Adrenal gland (tissue), 12 donors: Measurements from ENCODE around the gene RIPK3. TPM values are rescaled to one million over a fixed set of nuclear protein-coding genes. Genes with fewer than 3 reads are reported as not detected.
"Not testable (repeated sequence)": the region's sequence is repeated elsewhere in the genome, so short reads cannot be mapped to it uniquely, and the experiment has no call there.

Experiments used
- DNase-seq, 7 donors: peaks; one replicate each; pipeline ENCODE4 v3.0.0-alpha.2; 2019 to 2020
- H3K27ac ChIP-seq, 5 donors: fragments of 200-600 bp; sonication (generic) in 4 of 5; 1 replicate in 3 of 5; 2 replicates in 2 of 5; pipeline versions ENCODE4 v1.5.1 to v1.8.0; 2016 to 2020; ENCODE audit warnings: mild to moderate bottlenecking in 1 of 5
- H3K27me3 ChIP-seq: fragments of 200-600 bp; 2 replicates; pipeline ENCODE4 v1.8.0; 2021
- H3K36me3 ChIP-seq, 2 donors: fragments of 200-600 bp; replicated peaks in 1 of 2; 1 replicate in 1 of 2; 2 replicates in 1 of 2; pipeline versions ENCODE4 v1.5.1 to v1.8.0; 2018 to 2022
- H3K4me1 ChIP-seq, 2 donors: fragments of 200-600 bp; replicated peaks in 1 of 2; 1 replicate in 1 of 2; 2 replicates in 1 of 2; pipeline versions ENCODE4 v1.5.1 to v1.8.0; 2018 to 2021
- H3K4me3 ChIP-seq, 4 donors: fragments of 200-600 bp; sonication (generic) in 3 of 4; one replicate each; pipeline ENCODE4 v1.5.1; 2016 to 2018
- H3K9me3 ChIP-seq, 3 donors: fragments of 200-600 bp; sonication (generic) in 1 of 3; replicated peaks in 1 of 3; 1 replicate in 2 of 3; 2 replicates in 1 of 3; pipeline versions ENCODE4 v1.5.1 to v1.8.0; 2016 to 2021
- POLR2A ChIP-seq, 2 donors: fragments of 450-650 bp; IDR thresholded peaks; one replicate each; pipeline ENCODE4 v1.6.1; 2017; ENCODE audit warnings: antibody characterized with exemption in 2 of 2, mild to moderate bottlenecking in 2 of 2, moderate library complexity in 1 of 2
- WGBS, 4 donors: extraction: QIAGEN DNeasy Blood & Tissue Kit in 2 of 4; methylation state at CpG; one replicate each; pipeline versions ENCODE4 v1.1.5 to v1.1.7; 2013 to 2017; 5-methylcytosine and 5-hydroxymethylcytosine counted together
- intact Hi-C, 2 donors: fragments of 100-400 bp; cut with DNase I; formaldehyde crosslinking; loops; one replicate each; pipeline versions ENCODE4 v1.14.1 to v1.15.0; 2022 to 2023
- polyA plus RNA-seq, 3 donors: library from polyadenylated mRNA; stranded (reverse); fragments of 200-250 nt in 2 of 3; fragments of 350-450 nt in 1 of 3; fragmentation: Illumina TruSeq in 1 of 3; extraction: RNeasy Lipid Tissue Mini Kit (QIAGEN cat#74804) in 1 of 3; gene quantifications; one replicate each; pipeline ENCODE4 v1.2.3, GENCODE V29; 2013 to 2014
- total RNA-seq, 9 donors: library from RNA; depleted of rRNA in 4 of 9; stranded (reverse); fragments of >200 nt in 4 of 9; fragments of 120-200 nt in 1 of 9; fragmentation: NEBNext Ultra II Directional in 1 of 9; extraction: Animal tissue kit (Norgen Biotek cat#: 25700) in 1 of 9; gene quantifications; one replicate each; pipeline versions ENCODE4 v1.1.0 to v1.2.4, GENCODE V29; 2013 to 2023
- TF ChIP-seq, protein P1 (sequence below), 6 experiments: fragments of 450-650 bp in 4 of 6; fragments of 200-600 bp in 2 of 6; sonication (generic) in 1 of 6; IDR thresholded peaks; 1 replicate in 5 of 6; 2 replicates in 1 of 6; pipeline versions ENCODE4 v1.5.1 to v1.8.0; 2016 to 2021; ENCODE audit warnings: antibody characterized with exemption in 6 of 6, mild to moderate bottlenecking in 2 of 6, moderate library complexity in 1 of 6
- donor health status: healthy with polysubstance abuse.
- donor health status: Bipolar disorder and iron deficiency.
- donor health status: DM: yes; HTN: yes; CAD: no.
- donor health status: DM: no; HTN: no; CAD: no.
- donor health status: DM: no; HTN: no; CAD: no.
- donor health status: DM: yes; HTN: yes; CAD: no.

The RIPK3 gene
- total and polyA plus RNA-seq, 12 donors, result 0.50 to 10.4 (median 3.8) TPM

DNA sequence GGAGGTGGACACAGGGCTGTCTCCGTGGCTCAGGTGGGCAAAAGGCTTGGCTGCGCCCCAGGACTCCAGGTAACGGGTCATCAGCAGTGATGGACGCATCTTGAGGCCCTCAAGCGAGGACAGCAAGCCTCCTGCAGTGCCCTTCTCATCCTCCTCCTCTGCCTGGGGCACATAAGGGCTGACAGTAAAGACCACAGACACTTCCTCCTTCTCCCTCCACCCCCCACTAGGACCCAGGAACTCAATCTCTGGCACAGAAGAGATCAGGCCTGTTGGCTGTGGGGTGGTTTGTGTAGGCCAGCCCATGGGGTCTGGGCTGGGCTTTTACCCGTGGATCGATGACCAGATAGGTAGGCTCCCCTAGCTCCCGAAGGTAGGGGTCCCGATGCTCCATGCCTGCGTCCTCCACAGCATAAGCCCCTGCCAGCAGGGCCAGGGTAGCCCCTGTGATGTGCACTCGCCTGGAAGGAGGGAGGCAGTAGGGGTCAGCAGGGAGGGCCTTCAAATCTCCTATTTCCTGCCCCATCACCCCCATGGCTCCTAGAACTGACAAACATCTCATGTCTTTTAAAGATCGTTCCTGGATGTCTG lies 10.6 kb downstream of the RIPK3 start:
- Histone ChIP-seq H3K27ac (peak overlapping the region in 1 of 5 donors; percentile 13), H3K4me3 (no peak overlapping the region), H3K4me1 (peaks cover 0 to 17% of the 10 kb centered on the region in 2 donors), H3K9me3 (no peaks in the 10 kb centered on the region), H3K36me3 (no peaks in the 10 kb centered on the region), H3K27me3 (no peaks in the 10 kb centered on the region)
- intact Hi-C loops, result no loop called here
- no peak for TF ChIP-seq POLR2A (IDR thresholded peaks at IDR 0.05)
- TF ChIP-seq, protein P1, sequence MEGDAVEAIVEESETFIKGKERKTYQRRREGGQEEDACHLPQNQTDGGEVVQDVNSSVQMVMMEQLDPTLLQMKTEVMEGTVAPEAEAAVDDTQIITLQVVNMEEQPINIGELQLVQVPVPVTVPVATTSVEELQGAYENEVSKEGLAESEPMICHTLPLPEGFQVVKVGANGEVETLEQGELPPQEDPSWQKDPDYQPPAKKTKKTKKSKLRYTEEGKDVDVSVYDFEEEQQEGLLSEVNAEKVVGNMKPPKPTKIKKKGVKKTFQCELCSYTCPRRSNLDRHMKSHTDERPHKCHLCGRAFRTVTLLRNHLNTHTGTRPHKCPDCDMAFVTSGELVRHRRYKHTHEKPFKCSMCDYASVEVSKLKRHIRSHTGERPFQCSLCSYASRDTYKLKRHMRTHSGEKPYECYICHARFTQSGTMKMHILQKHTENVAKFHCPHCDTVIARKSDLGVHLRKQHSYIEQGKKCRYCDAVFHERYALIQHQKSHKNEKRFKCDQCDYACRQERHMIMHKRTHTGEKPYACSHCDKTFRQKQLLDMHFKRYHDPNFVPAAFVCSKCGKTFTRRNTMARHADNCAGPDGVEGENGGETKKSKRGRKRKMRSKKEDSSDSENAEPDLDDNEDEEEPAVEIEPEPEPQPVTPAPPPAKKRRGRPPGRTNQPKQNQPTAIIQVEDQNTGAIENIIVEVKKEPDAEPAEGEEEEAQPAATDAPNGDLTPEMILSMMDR (IDR thresholded peaks at IDR 0.05), result no peak
- no peak for DNase-seq
- WGBS, 4 donors, result 73 to 88% (median 86%) methylated on average over 8 to 12 of the region's 12 CpGs

GRCh38 chr14:24327914-24328313 lies 11.9 kb downstream of the RIPK3 start:
- H3K4me3 ChIP-seq, H3K9me3 ChIP-seq, intact Hi-C loops, H3K36me3 ChIP-seq, H3K27me3 ChIP-seq, H3K4me1 ChIP-seq: not testable (repeated sequence)
- TF ChIP-seq, protein P1 (IDR thresholded peaks at IDR 0.05), result peak; percentile 35 to 82 (median 66)
- 0 to 4% (median 1%) methylated on average over 7 to 9 of the region's 9 CpGs for WGBS, 4 donors
- DNase-seq, result peak; percentile 59 to 91 (median 76)
- peak overlapping the region in 1 of 5 donors; percentile 8 for H3K27ac ChIP-seq

GRCh38 chr14:24327303-24327702 lies 12.5 kb downstream of the RIPK3 start:
- 74 to 100% (median 88%) methylated on average over 1 to 2 of the region's 2 CpGs for WGBS, 4 donors
- intact Hi-C loops, result no loop called here
- H3K27me3 ChIP-seq, result no peaks in the 10 kb centered on the region
- no peak overlapping the region for H3K4me3 ChIP-seq
- TF ChIP-seq POLR2A (IDR thresholded peaks at IDR 0.05), result no peak
- TF ChIP-seq, protein P1 (IDR thresholded peaks at IDR 0.05), result no peak
- H3K36me3 ChIP-seq, result no peaks in the 10 kb centered on the region
- DNase-seq, result no peak
- H3K9me3 ChIP-seq, result no peaks in the 10 kb centered on the region
- H3K4me1 ChIP-seq, result peaks cover 0 to under 1% of the 10 kb centered on the region in 2 donors
- H3K27ac ChIP-seq, result no peak overlapping the region

DNA sequence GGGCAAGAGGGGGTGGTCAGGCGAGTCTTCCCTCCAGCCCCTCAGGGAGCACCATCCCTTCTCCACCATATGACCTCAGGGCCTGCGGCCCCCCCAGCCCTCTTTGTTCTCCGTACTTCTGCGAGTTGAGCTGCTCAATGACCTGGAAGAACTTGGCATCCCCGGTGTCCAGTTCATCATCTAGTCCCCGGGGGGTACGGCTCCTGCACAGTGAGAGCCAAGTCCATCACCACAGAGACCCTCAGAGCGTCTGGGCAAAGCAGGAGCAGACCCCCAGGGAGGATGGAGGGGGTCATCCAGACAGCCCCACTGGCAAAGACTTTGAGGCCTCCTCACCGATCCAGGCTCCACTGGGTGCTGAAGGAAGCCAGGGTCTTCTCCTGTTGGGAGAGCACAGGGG lies 13.8 kb downstream of the RIPK3 start:
- Histone ChIP-seq H3K9me3 (no peaks in the 10 kb centered on the region), H3K4me3 (no peak overlapping the region), H3K27me3 (no peaks in the 10 kb centered on the region), H3K27ac (no peak overlapping the region), H3K36me3 (no peaks in the 10 kb centered on the region), H3K4me1 (no peaks in the 10 kb centered on the region)
- WGBS, 4 donors, result 75 to 82% (median 80%) methylated on average over 9 of the region's 9 CpGs
- DNase-seq, result no peak
- TF ChIP-seq, protein P1 (IDR thresholded peaks at IDR 0.05), result no peak
- TF ChIP-seq POLR2A (IDR thresholded peaks at IDR 0.05), result no peak
- intact Hi-C loops, result no loop called here
